Measurements from ENCODE around the gene ANO6. TPM values are rescaled to one million over a fixed set of nuclear protein-coding genes. Genes with fewer than 3 reads are reported as not detected.

ANO6 gene
- total RNA-seq, 2 donors from 2014 or later, result 114 to 139 TPM

- peak overlapping the region; percentile 11 for H3K4me3 ChIP-seq
- no peaks in the 10 kb centered on the region for H3K36me3 ChIP-seq
- TF ChIP-seq, protein P1, sequence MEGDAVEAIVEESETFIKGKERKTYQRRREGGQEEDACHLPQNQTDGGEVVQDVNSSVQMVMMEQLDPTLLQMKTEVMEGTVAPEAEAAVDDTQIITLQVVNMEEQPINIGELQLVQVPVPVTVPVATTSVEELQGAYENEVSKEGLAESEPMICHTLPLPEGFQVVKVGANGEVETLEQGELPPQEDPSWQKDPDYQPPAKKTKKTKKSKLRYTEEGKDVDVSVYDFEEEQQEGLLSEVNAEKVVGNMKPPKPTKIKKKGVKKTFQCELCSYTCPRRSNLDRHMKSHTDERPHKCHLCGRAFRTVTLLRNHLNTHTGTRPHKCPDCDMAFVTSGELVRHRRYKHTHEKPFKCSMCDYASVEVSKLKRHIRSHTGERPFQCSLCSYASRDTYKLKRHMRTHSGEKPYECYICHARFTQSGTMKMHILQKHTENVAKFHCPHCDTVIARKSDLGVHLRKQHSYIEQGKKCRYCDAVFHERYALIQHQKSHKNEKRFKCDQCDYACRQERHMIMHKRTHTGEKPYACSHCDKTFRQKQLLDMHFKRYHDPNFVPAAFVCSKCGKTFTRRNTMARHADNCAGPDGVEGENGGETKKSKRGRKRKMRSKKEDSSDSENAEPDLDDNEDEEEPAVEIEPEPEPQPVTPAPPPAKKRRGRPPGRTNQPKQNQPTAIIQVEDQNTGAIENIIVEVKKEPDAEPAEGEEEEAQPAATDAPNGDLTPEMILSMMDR (IDR thresholded peaks at IDR 0.05), result no peak
- peaks cover 37 to 93% of the 10 kb centered on the region in 2 donors for H3K4me1 ChIP-seq (ENCODE audit: control insufficient read depth in 1 of 2, low read depth in 2 of 2)
- ATAC-seq (ENCODE audit: insufficient number of reproducible peaks, low FRiP score, low read depth) (no peak), DNase-seq (ENCODE audit: low spot score) (no peak)
- peak overlapping the region; percentile 63 to 83 for H3K27ac ChIP-seq
- no peaks in the 10 kb centered on the region for H3K27me3 ChIP-seq (replicated peaks; ENCODE audit: insufficient read depth)
- no peaks in the 10 kb centered on the region for H3K9me3 ChIP-seq
Measured at GRCh38 chr12:45279931-45280830, 64.3 kb downstream of the ANO6 start.

DNA sequence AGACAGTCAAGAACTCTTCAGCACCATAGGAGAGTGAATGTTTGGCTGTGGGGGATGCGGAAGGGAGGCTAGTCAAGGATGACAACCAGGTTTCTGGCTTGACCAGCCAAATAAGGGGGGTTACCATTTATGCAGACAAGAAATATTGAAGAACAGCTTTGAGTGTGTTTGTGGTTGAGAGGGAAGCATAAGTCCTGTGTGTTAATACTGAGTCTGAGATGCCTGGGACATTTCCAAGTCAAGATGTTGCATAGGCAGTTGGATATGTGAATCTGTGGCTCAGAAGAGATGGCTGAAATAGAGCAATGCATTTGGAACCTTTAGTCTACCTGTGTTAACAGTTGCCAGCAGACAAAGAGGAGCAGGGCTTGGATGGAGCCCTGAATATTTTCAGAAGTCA is 66.1 kb downstream of the ANO6 start:
- ATAC-seq (ENCODE audit: insufficient number of reproducible peaks, low FRiP score, low read depth), result no peak
- DNase-seq (ENCODE audit: low spot score), result no peak
- Histone ChIP-seq H3K4me1 (ENCODE audit: control insufficient read depth in 1 of 2, low read depth in 2 of 2) (peaks cover 37 to 94% of the 10 kb centered on the region in 2 donors), H3K27ac (peak overlapping the region; percentile 38 to 40), H3K36me3 (no peaks in the 10 kb centered on the region), H3K27me3 (replicated peaks; ENCODE audit: insufficient read depth) (no peaks in the 10 kb centered on the region), H3K4me3 (no peak overlapping the region), H3K9me3 (no peaks in the 10 kb centered on the region)
- TF ChIP-seq, protein P1 (IDR thresholded peaks at IDR 0.05), result no peak

- H3K4me1 ChIP-seq (ENCODE audit: control insufficient read depth in 1 of 2, low read depth in 2 of 2), result peaks cover 35 to 92% of the 10 kb centered on the region in 2 donors
- DNase-seq (ENCODE audit: low spot score), result no peak
- no peak for ATAC-seq (ENCODE audit: insufficient number of reproducible peaks, low FRiP score, low read depth)
- no peaks in the 10 kb centered on the region for H3K36me3 ChIP-seq
- H3K9me3 ChIP-seq, result no peaks in the 10 kb centered on the region
- no peaks in the 10 kb centered on the region for H3K27me3 ChIP-seq (replicated peaks; ENCODE audit: insufficient read depth)
- H3K27ac ChIP-seq, result peak overlapping the region; percentile 38 to 40
- H3K4me3 ChIP-seq, result no peak overlapping the region
- TF ChIP-seq, protein P1 (IDR thresholded peaks at IDR 0.05), result no peak
Measured at GRCh38 chr12:45282411-45282810, 66.5 kb downstream of the ANO6 start.

DNA sequence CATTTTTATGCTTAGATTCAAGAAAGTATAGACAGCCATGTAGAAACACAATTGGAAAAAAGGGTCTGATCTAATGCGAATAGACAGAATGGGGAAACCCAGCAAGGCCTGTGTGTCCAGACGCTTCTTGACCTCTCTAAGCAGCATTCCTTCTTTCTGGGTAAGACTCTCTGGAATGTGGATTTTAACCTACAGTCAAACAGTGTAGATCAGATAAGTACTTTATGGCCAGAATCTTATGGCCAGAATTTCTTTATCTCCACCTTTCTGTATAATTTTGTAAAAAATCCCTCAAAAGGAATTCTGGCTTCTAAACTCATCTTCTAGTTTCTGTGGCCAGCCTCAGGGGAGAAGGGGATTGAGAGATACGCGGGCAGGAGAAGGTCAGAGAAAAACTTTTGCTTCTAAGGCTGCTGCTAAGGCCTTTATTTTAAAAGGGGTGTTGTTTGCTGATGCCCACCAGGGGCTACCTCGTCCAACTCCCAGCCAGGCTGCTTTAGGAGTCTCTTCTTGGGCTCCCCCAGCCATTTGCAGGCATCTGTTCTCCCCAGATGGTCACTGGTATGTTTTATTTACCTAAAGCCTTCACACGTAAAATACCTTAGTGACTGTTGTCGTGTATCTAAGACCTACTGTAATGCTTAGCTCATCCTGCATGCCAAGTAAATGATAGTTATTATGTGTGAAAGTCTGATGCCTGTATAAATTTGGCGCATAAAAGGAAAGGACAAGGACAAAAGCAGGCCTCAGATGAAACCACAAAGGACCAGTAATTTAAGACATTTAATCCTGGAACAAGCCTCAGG is 68.4 kb downstream of the ANO6 start:
- Histone ChIP-seq H3K4me3 (no peak overlapping the region), H3K27ac (peak overlapping the region; percentile 27 to 76), H3K9me3 (no peaks in the 10 kb centered on the region), H3K36me3 (no peaks in the 10 kb centered on the region), H3K27me3 (replicated peaks; ENCODE audit: insufficient read depth) (no peaks in the 10 kb centered on the region), H3K4me1 (ENCODE audit: control insufficient read depth in 1 of 2, low read depth in 2 of 2) (peaks cover 25 to 75% of the 10 kb centered on the region in 2 donors)
- no peak for ATAC-seq (ENCODE audit: insufficient number of reproducible peaks, low FRiP score, low read depth)
- no peak for DNase-seq (ENCODE audit: low spot score)
- TF ChIP-seq, protein P1 (IDR thresholded peaks at IDR 0.05), result no peak

DNA sequence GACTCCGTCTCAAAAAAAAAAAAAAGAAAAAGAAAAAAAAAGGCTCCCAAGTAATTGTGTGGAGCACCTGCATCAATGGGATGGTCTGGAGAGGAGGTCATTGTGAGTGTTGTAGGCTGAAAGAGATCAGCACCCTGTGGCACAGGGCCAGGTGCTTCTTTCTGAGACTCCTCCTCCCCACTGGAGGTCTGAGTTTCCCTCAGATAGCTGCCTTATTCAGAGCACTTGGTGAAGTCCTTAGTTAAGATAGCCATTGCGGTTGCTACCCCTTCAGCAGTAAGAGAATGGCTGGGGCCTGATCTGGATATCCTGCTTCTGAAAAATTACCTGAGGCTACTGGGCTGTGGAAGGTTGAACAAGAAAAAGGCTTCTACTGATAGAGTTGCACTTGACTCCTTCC is 69.8 kb downstream of the ANO6 start:
- H3K36me3 ChIP-seq, result no peaks in the 10 kb centered on the region
- TF ChIP-seq, protein P1 (IDR thresholded peaks at IDR 0.05), result no peak
- H3K9me3 ChIP-seq, result no peaks in the 10 kb centered on the region
- H3K4me3 ChIP-seq, result no peak overlapping the region
- ATAC-seq (ENCODE audit: insufficient number of reproducible peaks, low FRiP score, low read depth) (no peak), DNase-seq (ENCODE audit: low spot score) (no peak)
- H3K4me1 ChIP-seq (ENCODE audit: control insufficient read depth in 1 of 2, low read depth in 2 of 2), result peaks cover 26 to 76% of the 10 kb centered on the region in 2 donors
- H3K27me3 ChIP-seq (replicated peaks; ENCODE audit: insufficient read depth), result no peaks in the 10 kb centered on the region
- peak overlapping the region in 1 of 2 donors; percentile 76 for H3K27ac ChIP-seq
